Measurements from ENCODE around the gene PLEKHF1. TPM values are rescaled to one million over a fixed set of nuclear protein-coding genes. Genes with fewer than 3 reads are reported as not detected.

PLEKHF1 gene
- total and polyA plus RNA-seq, 2 experiments from 2014 or later: 10.1 to 25.1 TPM

DNA sequence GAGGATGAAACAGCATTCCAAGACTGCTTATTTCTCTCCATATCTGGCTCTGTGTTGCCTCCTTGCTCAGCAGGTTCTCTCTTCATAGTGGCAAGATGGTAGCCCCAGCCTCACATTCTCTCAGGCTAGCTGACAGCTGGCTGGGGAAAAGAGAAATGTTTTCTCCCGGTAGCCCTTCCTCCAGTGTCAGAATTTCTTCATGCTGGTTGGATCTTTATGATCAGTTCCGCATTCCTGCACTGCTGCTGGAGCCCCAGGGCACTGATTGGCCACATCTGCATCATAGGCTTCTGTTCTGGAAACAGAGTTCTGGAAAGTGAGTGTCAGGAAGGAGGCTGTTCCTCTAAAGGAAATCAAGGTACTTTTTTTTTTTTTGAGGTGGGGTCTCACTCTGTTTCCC is 34.6 kb upstream of the PLEKHF1 start:
- H3K9me3 Mint-ChIP-seq: no peaks in the 10 kb centered on the region
- Histone ChIP-seq H3K9me2 (ENCODE audit: insufficient read depth) (no peaks in the 10 kb centered on the region), H2AFZ (no peak overlapping the region), H3K27ac (ENCODE audit: low read depth) (no peak overlapping the region), H3K79me2 (replicated peaks; ENCODE audit: insufficient read depth) (no peaks in the 10 kb centered on the region), H3K4me3 (no peak overlapping the region), H3F3A (replicated peaks; ENCODE audit: low read depth) (no peaks in the 10 kb centered on the region), H3K4me1 (ENCODE audit: insufficient read depth) (0 out of 2 replicates have a peak, but pooled peaks cover 2% of the 10 kb centered on the region), H3K36me3 (ENCODE audit: insufficient read depth) (no peaks in the 10 kb centered on the region), H3K27me3 (ENCODE audit: insufficient read depth) (no peaks in the 10 kb centered on the region), H3K4me2 (no peak overlapping the region), H4K20me1 (replicated peaks; ENCODE audit: insufficient read depth) (no peaks in the 10 kb centered on the region)
- H3K27me3 Mint-ChIP-seq (ENCODE audit: insufficient read depth, low read depth, poor library complexity): peaks cover 1% of the 10 kb centered on the region
- no peak overlapping the region for H3K4me3 Mint-ChIP-seq
- no peak for DNase-seq (ENCODE audit: low spot score)
- TF ChIP-seq ZNF462 (CRISPR knock-in tag; IDR thresholded peaks at IDR 0.05) (no peak), EZH2phosphoT487 (IDR thresholded peaks at IDR 0.05; ENCODE audit: unreplicated experiment) (no peak), POLR2AphosphoS5 (IDR thresholded peaks at IDR 0.05; ENCODE audit: low read depth) (no peak), JUNB (IDR thresholded peaks at IDR 0.05; ENCODE audit: unreplicated experiment) (no peak), ZNF331 (CRISPR knock-in tag; IDR thresholded peaks at IDR 0.05; ENCODE audit: low read depth) (no peak), ZNF114 (CRISPR knock-in tag; IDR thresholded peaks at IDR 0.05) (no peak), ETS1 (IDR thresholded peaks at IDR 0.05) (no peak), EZH2 (IDR thresholded peaks at IDR 0.05; ENCODE audit: low read depth, unreplicated experiment) (no peak), STAT1 (IDR thresholded peaks at IDR 0.05; ENCODE audit: unreplicated experiment) (no peak), NANOG (IDR thresholded peaks at IDR 0.05; ENCODE audit: borderline replicate concordance) (no peak), CREB1 (CRISPR knock-in tag; IDR thresholded peaks at IDR 0.05; ENCODE audit: low read depth) (no peak)
- TF ChIP-seq, protein P1, sequence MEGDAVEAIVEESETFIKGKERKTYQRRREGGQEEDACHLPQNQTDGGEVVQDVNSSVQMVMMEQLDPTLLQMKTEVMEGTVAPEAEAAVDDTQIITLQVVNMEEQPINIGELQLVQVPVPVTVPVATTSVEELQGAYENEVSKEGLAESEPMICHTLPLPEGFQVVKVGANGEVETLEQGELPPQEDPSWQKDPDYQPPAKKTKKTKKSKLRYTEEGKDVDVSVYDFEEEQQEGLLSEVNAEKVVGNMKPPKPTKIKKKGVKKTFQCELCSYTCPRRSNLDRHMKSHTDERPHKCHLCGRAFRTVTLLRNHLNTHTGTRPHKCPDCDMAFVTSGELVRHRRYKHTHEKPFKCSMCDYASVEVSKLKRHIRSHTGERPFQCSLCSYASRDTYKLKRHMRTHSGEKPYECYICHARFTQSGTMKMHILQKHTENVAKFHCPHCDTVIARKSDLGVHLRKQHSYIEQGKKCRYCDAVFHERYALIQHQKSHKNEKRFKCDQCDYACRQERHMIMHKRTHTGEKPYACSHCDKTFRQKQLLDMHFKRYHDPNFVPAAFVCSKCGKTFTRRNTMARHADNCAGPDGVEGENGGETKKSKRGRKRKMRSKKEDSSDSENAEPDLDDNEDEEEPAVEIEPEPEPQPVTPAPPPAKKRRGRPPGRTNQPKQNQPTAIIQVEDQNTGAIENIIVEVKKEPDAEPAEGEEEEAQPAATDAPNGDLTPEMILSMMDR (conservative IDR thresholded peaks at IDR 0.05; ENCODE audit: low read depth in 2 of 2): no peak
- TF ChIP-seq, protein P2, sequence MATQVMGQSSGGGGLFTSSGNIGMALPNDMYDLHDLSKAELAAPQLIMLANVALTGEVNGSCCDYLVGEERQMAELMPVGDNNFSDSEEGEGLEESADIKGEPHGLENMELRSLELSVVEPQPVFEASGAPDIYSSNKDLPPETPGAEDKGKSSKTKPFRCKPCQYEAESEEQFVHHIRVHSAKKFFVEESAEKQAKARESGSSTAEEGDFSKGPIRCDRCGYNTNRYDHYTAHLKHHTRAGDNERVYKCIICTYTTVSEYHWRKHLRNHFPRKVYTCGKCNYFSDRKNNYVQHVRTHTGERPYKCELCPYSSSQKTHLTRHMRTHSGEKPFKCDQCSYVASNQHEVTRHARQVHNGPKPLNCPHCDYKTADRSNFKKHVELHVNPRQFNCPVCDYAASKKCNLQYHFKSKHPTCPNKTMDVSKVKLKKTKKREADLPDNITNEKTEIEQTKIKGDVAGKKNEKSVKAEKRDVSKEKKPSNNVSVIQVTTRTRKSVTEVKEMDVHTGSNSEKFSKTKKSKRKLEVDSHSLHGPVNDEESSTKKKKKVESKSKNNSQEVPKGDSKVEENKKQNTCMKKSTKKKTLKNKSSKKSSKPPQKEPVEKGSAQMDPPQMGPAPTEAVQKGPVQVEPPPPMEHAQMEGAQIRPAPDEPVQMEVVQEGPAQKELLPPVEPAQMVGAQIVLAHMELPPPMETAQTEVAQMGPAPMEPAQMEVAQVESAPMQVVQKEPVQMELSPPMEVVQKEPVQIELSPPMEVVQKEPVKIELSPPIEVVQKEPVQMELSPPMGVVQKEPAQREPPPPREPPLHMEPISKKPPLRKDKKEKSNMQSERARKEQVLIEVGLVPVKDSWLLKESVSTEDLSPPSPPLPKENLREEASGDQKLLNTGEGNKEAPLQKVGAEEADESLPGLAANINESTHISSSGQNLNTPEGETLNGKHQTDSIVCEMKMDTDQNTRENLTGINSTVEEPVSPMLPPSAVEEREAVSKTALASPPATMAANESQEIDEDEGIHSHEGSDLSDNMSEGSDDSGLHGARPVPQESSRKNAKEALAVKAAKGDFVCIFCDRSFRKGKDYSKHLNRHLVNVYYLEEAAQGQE (IDR thresholded peaks at IDR 0.05; ENCODE audit: unreplicated experiment): no peak
- no peaks in the 10 kb centered on the region for H3K36me3 Mint-ChIP-seq (ENCODE audit: low read depth)
- no peaks in the 10 kb centered on the region; the same call in 2 of the 3 replicates for H3K4me1 Mint-ChIP-seq
- no peak for ATAC-seq
- H3K27ac Mint-ChIP-seq: no peak overlapping the region

Measured in GM23338 (cell line).